ENCODE measurements around the gene RFPL1.
"Not testable (repeated sequence)": the region's sequence is repeated elsewhere in the genome, so short reads cannot be mapped to it uniquely, and the experiment has no call there.

GRCh38 chr22:29411569-29412211, 26.7 kb upstream of the RFPL1 start:
- not testable (repeated sequence) for TF ChIP-seq CTCF (IDR thresholded peaks at IDR 0.05; ENCODE audit: poor library complexity); EZH2 (IDR thresholded peaks at IDR 0.05; ENCODE audit: borderline replicate concordance)
